RPMI8226 (cell line): ENCODE results near the gene DPH1.

Source experiments
- DNase-seq: peaks from one replicate; pipeline ENCODE4 v3.0.0-alpha.2; 2015

Gene DPH1

DNA sequence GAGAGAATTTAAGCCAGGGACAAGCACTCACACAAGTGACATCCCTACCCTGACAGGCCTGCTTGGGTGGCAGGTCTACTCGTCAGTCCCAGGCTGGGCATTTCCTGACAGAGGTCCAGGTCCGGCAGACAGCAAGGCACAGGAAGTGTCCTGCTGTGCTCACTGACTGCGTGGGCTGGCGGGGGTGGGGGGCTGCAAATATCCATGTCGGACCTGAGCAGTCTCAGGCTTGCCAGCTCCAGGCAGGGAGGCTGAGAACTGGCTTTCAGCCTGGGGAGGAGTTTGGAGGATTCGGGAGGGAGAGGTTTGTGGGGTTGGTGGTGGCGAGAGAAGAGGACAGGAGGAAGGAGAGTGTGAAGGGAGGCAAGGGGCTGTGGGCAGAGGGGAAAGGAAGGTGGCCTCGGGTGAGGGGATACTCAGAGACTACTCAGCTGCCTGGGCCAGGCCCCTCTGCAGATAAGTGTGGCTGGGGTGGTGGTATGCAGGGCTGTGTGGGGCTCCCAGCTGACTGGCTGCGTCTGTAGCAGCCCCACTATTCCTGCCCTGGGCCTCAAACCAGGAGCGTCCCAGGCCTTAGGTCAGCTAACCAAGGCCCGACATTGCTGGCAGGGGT lies 32.7 kb downstream of the DPH1 start:
- DNase-seq, result no peak

DNA sequence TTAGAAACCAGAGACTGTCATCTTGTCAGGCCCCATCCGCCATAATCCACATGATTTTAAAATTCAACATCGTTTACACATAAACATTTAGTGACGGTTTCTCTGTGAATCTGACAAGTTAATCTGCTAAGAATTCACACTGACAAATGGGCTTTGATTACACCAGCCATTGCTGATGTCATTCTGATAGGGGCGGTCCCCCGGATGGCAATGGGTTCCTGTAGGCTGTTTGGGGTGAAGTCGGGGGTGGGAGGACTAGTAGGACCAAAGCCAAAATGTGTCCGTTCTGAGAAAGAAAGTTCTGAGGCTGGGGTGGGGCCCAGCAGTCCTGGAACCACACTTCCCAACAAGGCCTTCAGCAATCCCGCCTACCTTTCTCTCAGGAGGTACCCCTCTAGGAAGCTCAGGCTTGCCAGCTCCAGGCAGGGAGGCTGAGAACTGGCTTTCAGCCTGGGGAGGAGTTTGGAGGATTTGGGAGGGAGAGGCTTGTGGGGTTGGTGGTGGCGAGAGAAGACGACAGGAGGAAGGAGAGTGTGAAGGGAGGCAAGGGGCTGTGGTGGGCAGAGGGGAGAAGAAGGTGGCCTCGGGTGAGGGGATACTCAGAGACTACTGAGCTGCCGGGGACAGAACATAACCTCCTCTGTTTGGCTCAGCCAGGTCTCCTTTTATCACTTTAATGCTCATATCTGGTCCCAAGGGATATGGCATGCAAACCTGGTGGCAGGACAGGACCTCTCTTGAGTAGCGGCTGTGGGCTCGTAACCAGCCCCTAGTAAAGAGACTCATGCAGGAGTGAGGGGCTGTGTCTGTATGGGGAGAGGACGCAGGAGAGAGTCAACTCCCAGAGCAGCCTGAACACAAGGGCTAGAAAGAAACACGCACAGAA lies 33.6 kb downstream of the DPH1 start:
- DNase-seq, result no peak

DNA sequence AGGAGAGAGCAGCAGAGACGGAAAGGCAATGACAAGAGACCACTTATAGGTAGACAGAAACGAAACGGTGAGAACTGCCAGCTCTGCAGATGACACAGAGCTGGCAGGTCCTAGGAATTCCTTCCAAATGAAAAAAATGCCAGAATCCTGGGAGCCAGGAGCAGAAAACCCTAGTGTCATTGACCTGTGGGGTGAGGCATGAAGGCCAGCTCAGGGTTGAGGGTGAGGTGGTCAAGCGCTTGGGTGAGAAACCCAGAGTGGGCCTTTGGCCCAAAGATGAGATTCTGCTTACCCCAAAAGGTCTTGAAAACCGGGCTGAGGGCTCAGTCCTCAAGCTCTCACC lies 34.2 kb downstream of the DPH1 start:
- no peak for DNase-seq

- DNase-seq, result no peak
Observed at GRCh38 chr17:2064520-2064971, 34.6 kb downstream of the DPH1 start.

DNA sequence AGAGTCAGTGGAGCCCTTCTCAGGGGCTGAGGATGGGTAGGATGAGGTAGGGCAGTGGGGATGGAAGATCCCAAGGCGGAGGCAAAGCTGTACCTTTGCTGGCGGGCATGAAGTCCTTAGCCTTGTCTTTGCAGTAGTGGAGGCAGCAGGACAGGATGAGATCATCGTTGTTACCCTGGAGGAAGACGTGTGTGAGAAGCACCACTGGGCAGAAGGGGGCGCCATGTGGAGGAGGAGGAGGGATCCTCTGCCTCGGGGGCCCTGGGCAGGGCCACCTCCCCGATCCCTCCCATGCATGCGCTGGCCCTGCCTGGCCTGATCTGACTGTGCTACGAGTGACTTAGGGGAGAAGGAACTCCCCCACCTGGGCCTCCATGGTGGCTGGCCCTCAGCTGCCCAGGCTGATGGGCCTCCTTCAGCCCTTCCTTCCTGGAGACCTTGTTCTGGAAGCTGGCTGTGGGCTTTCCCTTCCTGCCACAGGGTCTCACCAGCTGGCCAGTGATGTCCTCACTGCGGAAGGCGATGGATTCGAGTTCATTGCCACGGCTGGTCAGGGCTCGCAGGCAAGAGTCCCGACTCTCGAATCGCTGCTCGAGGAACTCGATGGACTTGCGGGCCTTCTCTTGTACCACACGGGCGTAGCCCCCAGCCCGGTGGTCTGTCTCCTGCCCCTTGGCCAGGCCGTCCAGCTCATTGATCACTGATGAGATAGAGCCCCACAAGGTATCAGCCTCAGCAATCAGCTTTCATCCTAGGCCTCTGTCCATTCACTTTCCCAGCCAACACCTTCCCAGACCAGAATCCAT lies 35.2 kb downstream of the DPH1 start:
- DNase-seq, result no peak

DNA sequence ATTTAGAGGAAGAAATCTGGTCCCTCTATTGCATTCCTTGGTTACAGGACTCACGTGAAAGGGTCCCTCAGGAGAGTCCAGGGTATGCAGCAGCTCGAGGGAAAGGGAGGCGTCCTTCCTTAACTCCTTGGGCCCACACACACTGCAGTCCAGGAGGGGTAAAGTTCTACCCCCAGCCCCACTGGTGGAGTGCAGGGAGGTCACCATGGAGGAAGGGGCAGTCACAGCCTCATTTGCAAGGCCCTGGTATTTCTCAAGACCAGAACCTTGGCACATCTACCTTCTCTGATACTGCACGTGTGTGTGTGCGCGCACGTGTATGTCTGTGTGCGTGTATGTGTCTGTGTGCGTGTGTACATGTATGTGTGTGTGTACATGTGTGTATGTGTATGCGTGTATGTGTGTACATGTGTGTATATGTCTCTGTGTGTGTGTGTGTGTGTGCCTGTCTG lies 36.0 kb downstream of the DPH1 start:
- no peak for DNase-seq

DNA sequence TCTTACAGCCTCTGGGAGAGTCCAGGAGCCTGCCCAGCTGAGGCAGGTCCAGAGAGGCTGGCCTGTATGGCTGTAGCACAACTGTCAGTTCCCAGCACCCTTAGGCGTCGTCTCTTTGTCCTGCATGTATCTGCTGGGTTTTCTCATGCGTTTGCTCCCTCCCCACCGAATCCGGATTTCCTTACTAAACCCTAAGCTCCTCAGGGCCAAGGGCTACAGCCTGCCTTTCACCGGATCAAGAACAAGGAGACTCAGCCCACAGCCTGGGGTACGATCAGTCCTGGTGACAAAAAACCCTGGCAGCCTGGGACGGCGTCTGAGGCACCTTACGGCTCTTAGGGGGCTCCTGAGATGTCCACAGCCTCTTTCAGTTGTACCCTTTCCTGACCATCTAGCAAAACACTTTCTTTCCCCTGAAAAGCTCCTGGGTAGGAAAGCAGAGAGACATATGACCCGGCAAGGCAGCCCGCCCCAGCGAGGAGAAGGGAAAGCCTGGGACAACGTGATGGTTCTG lies 37.2 kb downstream of the DPH1 start:
- no peak for DNase-seq

- DNase-seq, result no peak
Observed at GRCh38 chr17:2067608-2068024, 37.7 kb downstream of the DPH1 start.

DNA sequence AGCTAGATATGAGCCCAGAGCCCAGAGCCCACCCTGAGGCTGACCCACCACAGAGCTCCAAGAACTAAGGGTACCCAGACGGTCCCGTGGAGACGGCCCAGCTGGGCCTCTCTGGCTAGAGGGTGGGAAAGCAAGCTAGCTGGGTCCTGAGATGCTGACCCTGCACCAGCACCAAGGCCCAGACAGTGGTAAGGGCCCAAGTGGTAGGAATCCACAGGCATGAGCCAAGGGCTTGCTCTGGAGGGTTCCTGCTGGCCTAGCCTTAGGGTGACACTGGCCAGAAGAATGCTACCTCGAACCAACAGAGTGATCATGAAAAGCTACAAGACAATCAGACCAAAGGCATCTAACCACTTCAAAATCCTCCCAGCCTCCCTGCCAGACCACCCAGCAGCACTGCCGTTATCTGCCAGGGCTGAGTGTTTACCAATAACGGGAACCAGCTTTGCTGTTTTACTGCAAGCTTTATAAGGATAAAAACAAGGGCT lies 38.1 kb downstream of the DPH1 start:
- no peak for DNase-seq

- DNase-seq, result no peak
Observed at GRCh38 chr17:2068519-2069051, 38.6 kb downstream of the DPH1 start.

- peak; percentile 62 for DNase-seq
Observed at GRCh38 chr17:2070241-2071023, 40.5 kb downstream of the DPH1 start.

DNA sequence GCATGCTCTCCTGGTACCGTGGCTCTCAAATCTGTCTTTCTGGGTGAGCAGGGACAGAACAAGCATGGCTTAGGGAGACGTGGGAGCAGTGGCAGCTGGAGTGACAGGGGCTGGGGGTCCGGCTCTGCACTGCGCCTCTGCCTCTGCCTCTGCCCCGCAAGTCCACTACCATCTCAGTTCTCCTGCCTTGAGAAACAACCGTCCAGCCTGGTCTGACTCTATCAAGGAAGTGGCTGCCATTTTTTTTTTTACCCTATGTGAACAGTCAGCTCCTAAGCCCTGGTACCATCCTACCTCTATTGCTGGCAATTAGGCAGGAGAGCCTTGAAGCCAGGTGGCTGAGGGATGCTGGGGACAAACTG lies 41.1 kb downstream of the DPH1 start:
- no peak for DNase-seq

GRCh38 chr17:2071455-2072281 lies 41.7 kb downstream of the DPH1 start:
- no peak for DNase-seq

- no peak for DNase-seq
Observed at GRCh38 chr17:2074919-2075318, 45.0 kb downstream of the DPH1 start.

GRCh38 chr17:2075336-2076086 lies 45.6 kb downstream of the DPH1 start:
- no peak for DNase-seq

DNA sequence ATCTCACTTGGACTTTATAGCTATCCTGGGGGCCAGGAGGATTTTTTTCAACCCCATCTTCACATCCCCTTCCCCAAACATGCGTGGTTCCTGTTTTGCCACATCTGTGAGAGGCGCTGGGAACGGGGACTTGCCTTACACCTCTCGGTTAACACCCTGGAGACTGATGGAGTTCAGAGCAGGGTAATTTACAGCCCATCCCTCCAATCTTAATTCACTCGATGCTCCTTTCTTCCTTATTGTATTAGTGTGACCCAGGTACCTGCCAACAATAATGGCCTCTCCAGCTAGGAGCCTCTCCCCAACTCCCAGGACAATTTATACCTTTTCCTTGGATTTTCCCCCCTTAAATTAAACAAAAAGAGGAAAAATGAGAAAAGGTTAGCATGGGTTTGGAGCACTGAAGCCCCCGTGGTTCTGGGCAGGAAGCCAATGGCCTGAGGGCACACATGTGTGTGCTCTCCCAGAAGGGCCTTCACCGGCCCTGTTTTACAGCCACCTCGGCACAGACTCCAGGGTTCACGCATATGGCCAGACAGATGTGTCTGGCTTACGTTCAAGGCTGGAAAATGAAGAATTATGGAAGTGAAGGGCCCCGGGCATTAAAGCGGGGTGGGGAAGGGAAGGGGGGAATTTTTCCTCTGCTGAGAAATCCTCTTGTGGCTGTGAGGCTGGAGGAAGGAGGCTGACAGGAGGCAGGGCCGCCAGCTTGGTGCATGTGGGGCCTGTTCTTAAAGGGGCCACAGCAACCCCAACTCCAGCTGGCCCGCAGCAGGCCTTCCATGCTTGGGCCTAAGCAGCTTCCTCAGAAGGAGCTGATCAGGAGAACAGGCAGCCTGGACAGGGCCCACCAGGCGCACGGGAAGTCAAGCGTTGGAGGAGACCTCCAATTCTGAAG lies 46.4 kb downstream of the DPH1 start:
- no peak for DNase-seq

DNA sequence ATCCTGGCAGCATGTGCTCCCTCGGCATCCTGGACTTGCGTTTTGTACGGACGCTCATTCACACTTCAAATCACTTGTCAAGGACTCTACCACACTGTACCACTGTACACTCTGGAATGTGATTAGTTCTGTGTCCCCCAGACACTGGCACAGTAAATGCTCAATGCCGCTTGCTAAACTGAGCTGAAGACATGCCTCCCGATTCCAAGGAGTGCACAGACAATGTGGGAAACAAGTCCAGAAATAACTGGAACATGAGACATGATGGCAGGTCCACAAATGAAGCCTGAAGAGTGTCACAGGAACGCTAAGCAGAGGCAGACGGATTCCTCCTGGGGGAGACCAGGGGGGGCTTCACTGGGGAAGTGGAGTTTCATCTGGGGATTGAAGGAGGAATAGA lies 47.1 kb downstream of the DPH1 start:
- DNase-seq, result no peak

- DNase-seq, result no peak
Observed at GRCh38 chr17:2081564-2081963, 51.6 kb downstream of the DPH1 start.
